Neuronal stem cell (in vitro differentiated cells): ENCODE results near the gene JPH3.
"Not testable (repeated sequence)": the region's sequence is repeated elsewhere in the genome, so short reads cannot be mapped to it uniquely, and the experiment has no call there.

Experiments
- DNase-seq: peaks from one replicate; pipeline ENCODE4 v3.0.0-alpha.2; 2013; ENCODE audit warnings: low spot score
- H2AFZ ChIP-seq: one replicate; pipeline ENCODE4 v1.6.1; 2013; ENCODE audit warnings: mild to moderate bottlenecking, low read length, inconsistent platforms
- H2AK5ac ChIP-seq: 2 replicates; pipeline ENCODE4 v1.6.1; 2013; ENCODE audit warnings: low read depth, mild to moderate bottlenecking, inconsistent platforms, low read length, moderate library complexity, mixed read lengths
- H2BK120ac ChIP-seq: 2 replicates; pipeline ENCODE4 v1.6.1; 2013; ENCODE audit warnings: low read depth, mild to moderate bottlenecking, inconsistent platforms, low read length, moderate library complexity, mixed read lengths
- H2BK12ac ChIP-seq: one replicate; pipeline ENCODE4 v1.6.1; 2013; ENCODE audit warnings: low read length, inconsistent platforms
- H2BK15ac ChIP-seq: 2 replicates; pipeline ENCODE4 v1.6.1; 2013; ENCODE audit warnings: mild to moderate bottlenecking, low read length, inconsistent platforms, mixed read lengths
- H2BK5ac ChIP-seq: one replicate; pipeline ENCODE4 v1.6.1; 2013; ENCODE audit warnings: inconsistent platforms, mild to moderate bottlenecking, low read length, moderate library complexity
- H3K14ac ChIP-seq: one replicate; pipeline ENCODE4 v1.6.1; 2013; ENCODE audit warnings: low read length, inconsistent platforms
- H3K18ac ChIP-seq: 2 replicates; pipeline ENCODE4 v1.6.1; 2013; ENCODE audit warnings: low read length, inconsistent platforms
- H3K23ac ChIP-seq: 2 replicates; pipeline ENCODE4 v1.6.1; 2013; ENCODE audit warnings: low read depth, mild to moderate bottlenecking, mixed read lengths, low read length, inconsistent platforms; ENCODE audit not compliant: poor library complexity
- H3K27ac ChIP-seq: replicated peaks from 3 replicates; pipeline ENCODE4 v1.5.1; 2013; ENCODE audit warnings: low read length, inconsistent platforms
- H3K27me3 ChIP-seq, 3 experiments: 2 replicates each; pipeline ENCODE4 v1.6.1; 2013; ENCODE audit warnings: low read length in 3 of 3, mild to moderate bottlenecking in 2 of 3, inconsistent platforms in 1 of 3, low read depth in 1 of 3, mixed read lengths in 1 of 3, moderate library complexity in 1 of 3; ENCODE audit not compliant: control insufficient read depth in 3 of 3, insufficient read depth in 3 of 3
- H3K36me3 ChIP-seq, 2 donors: replicated peaks in 1 of 2; 2 replicates each; pipeline ENCODE4 v1.6.1; 2013; ENCODE audit warnings: low read length in 2 of 2; ENCODE audit not compliant: control insufficient read depth in 2 of 2, insufficient read depth in 2 of 2
- H3K4ac ChIP-seq: 2 replicates; pipeline ENCODE4 v1.6.1; 2013; ENCODE audit warnings: inconsistent platforms, mild to moderate bottlenecking, low read length, moderate library complexity
- H3K4me1 ChIP-seq, 2 donors: 1 replicate in 1 of 2; 2 replicates in 1 of 2; pipeline ENCODE4 v1.6.1; 2013; ENCODE audit warnings: low read length in 2 of 2, low read depth in 1 of 2; ENCODE audit not compliant: control insufficient read depth in 2 of 2, insufficient read depth in 1 of 2
- H3K4me2 ChIP-seq: one replicate; pipeline ENCODE4 v1.6.1; 2013; ENCODE audit warnings: mild to moderate bottlenecking, low read length, inconsistent platforms; ENCODE audit not compliant: insufficient read depth, poor library complexity, severe bottlenecking
- H3K4me3 ChIP-seq, 2 donors: 2 replicates each; pipeline ENCODE4 v1.5.1; 2013; ENCODE audit warnings: low read length in 2 of 2, mild to moderate bottlenecking in 2 of 2, inconsistent platforms in 1 of 2, moderate library complexity in 1 of 2
- H3K79me1 ChIP-seq: one replicate; pipeline ENCODE4 v1.6.1; 2013; ENCODE audit warnings: low read depth, mild to moderate bottlenecking, inconsistent platforms, low read length, moderate library complexity
- H3K9ac ChIP-seq: one replicate; pipeline ENCODE4 v1.6.1; 2013; ENCODE audit warnings: mild to moderate bottlenecking, low read depth, low read length, inconsistent platforms; ENCODE audit not compliant: poor library complexity
- H3K9me3 ChIP-seq, 2 donors: replicated peaks in 1 of 2; 2 replicates each; pipeline versions ENCODE3 to v1.6.1; 2013; ENCODE audit warnings: low read length in 2 of 2, mild to moderate bottlenecking in 2 of 2, inconsistent platforms in 1 of 2, low read depth in 1 of 2, mixed read lengths in 1 of 2, moderate library complexity in 1 of 2; ENCODE audit not compliant: control insufficient read depth in 2 of 2, insufficient read depth in 1 of 2
- H4K8ac ChIP-seq: one replicate; pipeline ENCODE4 v1.6.1; 2013; ENCODE audit warnings: low read depth, mild to moderate bottlenecking, inconsistent platforms, low read length, moderate library complexity
- H4K91ac ChIP-seq: one replicate; pipeline ENCODE4 v1.6.1; 2013; ENCODE audit warnings: low read length, low read depth, mild to moderate bottlenecking, inconsistent platforms; ENCODE audit not compliant: poor library complexity
- WGBS, 2 donors: extraction: QIAGEN DNeasy Blood & Tissue Kit; methylation state at CpG; one replicate each; pipeline ENCODE4 v1.1.7; 2013; ENCODE audit warnings: missing lambda C conversion rate in 2 of 2, mixed read lengths in 1 of 2; ENCODE audit not compliant: insufficient read length in 2 of 2, insufficient replicate concordance in 1 of 2; ENCODE audit errors: extremely low coverage in 2 of 2; 5-methylcytosine and 5-hydroxymethylcytosine counted together

Gene JPH3

DNA sequence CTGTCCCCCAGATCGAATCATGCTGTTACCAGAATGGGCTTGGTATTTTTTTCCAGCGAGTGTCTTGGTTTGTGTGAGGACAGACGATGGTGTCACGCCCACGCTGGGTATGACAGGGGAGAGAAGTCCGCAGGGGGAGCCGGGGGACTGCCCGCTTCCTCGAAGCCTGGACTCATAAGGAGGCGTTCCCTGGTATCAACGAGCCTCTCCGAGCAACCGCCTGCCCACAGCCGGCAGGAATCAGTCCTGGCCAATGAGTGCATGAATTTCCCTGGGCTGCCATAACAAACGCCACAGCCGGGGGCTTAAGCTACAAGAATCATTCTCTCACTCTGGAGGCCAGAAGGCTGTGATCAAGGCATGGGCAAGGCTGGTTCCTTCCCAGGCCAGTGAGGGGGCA lies 26.1 kb upstream of the JPH3 start:
- Histone ChIP-seq H4K8ac (no peak overlapping the region), H3K9me3 (no peaks in the 10 kb centered on the region), H3K79me1 (no peaks in the 10 kb centered on the region), H3K18ac (peak overlapping the region; percentile 44), H3K4ac (no peak overlapping the region), H3K36me3 (no peaks in the 10 kb centered on the region), H2BK5ac (no peak overlapping the region), H2AFZ (no peak overlapping the region), H2AK5ac (no peak overlapping the region), H3K9ac (no peak overlapping the region), H3K14ac (no peak overlapping the region), H3K4me1 (peaks cover 0 to 2% of the 10 kb centered on the region in 2 donors), H3K4me2 (no peak overlapping the region), H3K27me3 (no peaks in the 10 kb centered on the region), H3K23ac (no peak overlapping the region), H2BK12ac (no peak overlapping the region), H3K27ac (no peak overlapping the region), H2BK15ac (no peak overlapping the region), H2BK120ac (no peak overlapping the region), H4K91ac (no peak overlapping the region), H3K4me3 (no peak overlapping the region)
- WGBS, 2 donors = no CpG with 5 or more reads among the region's 16 CpGs
- DNase-seq = no peak

DNA sequence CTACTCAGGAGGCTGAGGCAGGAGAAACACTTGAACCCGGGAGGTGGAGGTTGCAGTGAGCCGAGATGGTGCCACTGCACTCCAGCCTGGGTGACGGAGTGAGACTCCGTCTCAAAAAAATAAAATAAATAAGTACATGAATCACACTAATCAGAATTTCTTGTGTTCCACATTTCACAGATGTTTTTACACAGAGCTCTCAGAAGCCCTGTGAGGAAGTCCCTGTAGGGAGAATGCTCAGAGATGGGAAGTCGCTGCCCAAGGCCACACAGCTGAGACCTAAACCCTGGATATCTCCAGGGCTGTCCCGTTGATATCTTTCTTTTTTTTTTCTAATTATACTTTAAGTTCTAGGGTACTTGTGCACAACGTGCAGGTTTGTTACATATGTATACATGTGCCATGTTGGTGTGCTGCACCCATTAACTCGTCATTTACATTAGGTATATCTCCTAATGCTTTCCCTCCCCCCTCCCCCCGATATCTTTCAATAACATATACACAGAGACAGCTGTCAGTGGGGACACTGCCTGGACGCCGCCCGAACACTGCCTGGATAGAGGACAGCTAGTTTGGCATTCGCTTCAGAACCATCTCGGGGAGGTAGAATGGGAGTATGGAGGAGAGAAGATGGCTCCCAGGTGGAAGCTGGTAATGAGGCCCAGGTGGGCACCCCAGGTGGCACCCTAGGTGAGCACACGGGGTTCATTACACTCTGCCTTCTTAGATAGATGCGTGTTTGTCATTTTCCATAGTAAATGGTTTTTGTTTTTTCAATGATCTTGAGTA lies 24.0 kb upstream of the JPH3 start:
- H3K14ac ChIP-seq, DNase-seq, H3K4me2 ChIP-seq, H2AFZ ChIP-seq, H4K91ac ChIP-seq, H2BK12ac ChIP-seq, H4K8ac ChIP-seq, H2BK120ac ChIP-seq, H3K79me1 ChIP-seq, H2AK5ac ChIP-seq, H2BK5ac ChIP-seq, H3K36me3 ChIP-seq, H3K18ac ChIP-seq, H3K27ac ChIP-seq, H3K4ac ChIP-seq, H3K4me3 ChIP-seq, H3K23ac ChIP-seq, H3K27me3 ChIP-seq, H3K9me3 ChIP-seq, H3K4me1 ChIP-seq, H2BK15ac ChIP-seq, H3K9ac ChIP-seq: not testable (repeated sequence)
- WGBS, 2 donors = no CpG with 5 or more reads among the region's 16 CpGs

GRCh38 chr16:87579691-87580090 lies 22.6 kb upstream of the JPH3 start:
- Histone ChIP-seq H3K4me2 (no peak overlapping the region), H3K14ac (no peak overlapping the region), H3K4me1 (peaks cover 9 to 10% of the 10 kb centered on the region in 2 donors), H3K27me3 (peaks cover 0 to 16% (median 0%) of the 10 kb centered on the region in 3 experiments), H3K36me3 (no peaks in the 10 kb centered on the region), H2BK15ac (no peak overlapping the region), H3K9ac (no peak overlapping the region), H3K79me1 (no peaks in the 10 kb centered on the region), H3K27ac (no peak overlapping the region), H2AFZ (no peak overlapping the region), H2AK5ac (no peak overlapping the region), H3K18ac (no peak overlapping the region), H2BK12ac (no peak overlapping the region), H2BK120ac (no peak overlapping the region), H4K91ac (no peak overlapping the region), H4K8ac (no peak overlapping the region), H3K9me3 (no peaks in the 10 kb centered on the region), H3K4ac (no peak overlapping the region), H3K23ac (no peak overlapping the region), H3K4me3 (no peak overlapping the region), H2BK5ac (no peak overlapping the region)
- WGBS, 2 donors = no CpG with 5 or more reads among the region's 4 CpGs
- no peak for DNase-seq

- Histone ChIP-seq H4K8ac (no peak overlapping the region), H2AK5ac (no peak overlapping the region), H3K18ac (no peak overlapping the region), H2BK120ac (no peak overlapping the region), H3K36me3 (no peaks in the 10 kb centered on the region), H2BK15ac (no peak overlapping the region), H2BK12ac (no peak overlapping the region), H2AFZ (no peak overlapping the region), H3K9me3 (no peaks in the 10 kb centered on the region), H3K27ac (no peak overlapping the region), H3K79me1 (no peaks in the 10 kb centered on the region), H3K4me3 (no peak overlapping the region), H3K4ac (no peak overlapping the region), H4K91ac (no peak overlapping the region), H3K14ac (no peak overlapping the region), H3K23ac (no peak overlapping the region), H3K4me2 (no peak overlapping the region), H3K4me1 (peaks cover 7 to 9% of the 10 kb centered on the region in 2 donors), H3K27me3 (peaks cover 0 to 26% (median 0%) of the 10 kb centered on the region in 3 experiments), H3K9ac (no peak overlapping the region), H2BK5ac (no peak overlapping the region)
- no CpG with 5 or more reads among the region's 4 CpGs for WGBS, 2 donors
- no peak for DNase-seq
These were observed 21.4 kb upstream of the JPH3 start for GRCh38 chr16:87580855-87581261.
